RWPE2 (cell line): Measurements from ENCODE around the gene HOXB5.

Source experiments
- ATAC-seq: fragments of 200-7000 bp; cut with Tn5 transposase; 3 replicates; pipeline ENCODE4 v1.9.1; 2021; ENCODE audit warnings: low read depth
- DNase-seq: peaks from one replicate; pipeline ENCODE4 v3.0.0-alpha.2; 2020; ENCODE audit warnings: low spot score
- H3K27ac ChIP-seq: fragments of 450-650 bp; 2 replicates; pipeline ENCODE4 v1.5.1; 2017; ENCODE audit warnings: mild to moderate bottlenecking; ENCODE audit not compliant: poor library complexity, severe bottlenecking
- H3K27me3 ChIP-seq: fragments of 250-450 bp; sonication (Bioruptor Pico); 2 replicates; pipeline ENCODE4 v1.5.1; 2021; ENCODE audit warnings: mild to moderate bottlenecking, moderate library complexity; ENCODE audit not compliant: insufficient read depth, poor library complexity, severe bottlenecking
- H3K36me3 ChIP-seq: fragments of 250-450 bp; sonication (Bioruptor Pico); 2 replicates; pipeline ENCODE4 v1.5.1; 2020; ENCODE audit warnings: low read depth, mild to moderate bottlenecking, moderate library complexity
- H3K4me1 ChIP-seq: fragments of 250-450 bp; sonication (Bioruptor Pico); 2 replicates; pipeline ENCODE4 v1.5.1; 2021; ENCODE audit warnings: mild to moderate bottlenecking, moderate library complexity; ENCODE audit not compliant: insufficient read depth, poor library complexity, severe bottlenecking
- H3K4me3 ChIP-seq: fragments of 250-450 bp; sonication (Bioruptor Pico); 2 replicates; pipeline ENCODE4 v1.5.1; 2021; ENCODE audit warnings: mild to moderate bottlenecking, moderate library complexity; ENCODE audit not compliant: severe bottlenecking
- H3K9me3 ChIP-seq: fragments of 250-450 bp; sonication (Bioruptor Pico); 2 replicates; pipeline ENCODE4 v1.5.1; 2021; ENCODE audit warnings: mild to moderate bottlenecking, moderate library complexity; ENCODE audit not compliant: severe bottlenecking
- TF ChIP-seq, protein P1 (sequence below): fragments of 450-650 bp; IDR thresholded peaks from one replicate; pipeline ENCODE4 v1.5.1; 2017; ENCODE audit warnings: mild to moderate bottlenecking, moderate library complexity; ENCODE audit not compliant: poor library complexity, severe bottlenecking

The HOXB5 gene

DNA sequence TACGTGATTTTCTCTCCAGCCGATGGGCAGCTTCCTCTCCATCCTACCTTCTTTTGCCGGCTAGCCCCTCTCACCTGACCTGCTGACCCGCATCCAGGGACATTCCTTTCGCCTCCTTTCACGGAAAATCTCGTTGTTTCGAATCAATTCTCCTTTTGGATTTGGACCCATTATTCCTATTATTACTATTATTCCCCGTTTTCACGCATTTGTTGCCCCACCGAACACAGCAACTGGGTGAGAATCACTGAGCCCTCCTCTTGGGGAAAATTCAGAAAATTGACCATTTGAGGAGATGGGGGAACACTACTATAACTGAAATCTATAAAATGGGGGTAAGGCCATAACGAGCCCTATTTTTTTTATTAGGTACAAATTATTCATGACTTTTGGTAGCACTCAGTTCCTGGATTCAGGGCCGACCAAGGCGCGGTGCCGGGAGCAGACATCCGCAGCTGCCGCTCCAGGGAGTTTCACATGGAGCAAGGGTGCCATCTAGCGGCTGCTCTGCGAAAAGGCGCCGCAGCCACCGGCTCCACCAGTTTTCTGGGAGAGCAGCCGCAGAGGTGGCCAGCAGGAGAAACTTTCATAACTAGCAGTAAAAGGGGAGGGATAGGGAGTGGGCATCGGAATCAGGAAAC is 24.8 kb upstream of the HOXB5 start:
- H3K9me3 ChIP-seq = no peaks in the 10 kb centered on the region
- H3K4me3 ChIP-seq = peak overlapping the region; percentile 15
- H3K27me3 ChIP-seq = peaks cover 79% of the 10 kb centered on the region
- H3K4me1 ChIP-seq = peaks cover 4% of the 10 kb centered on the region
- ATAC-seq (peak; percentile 73), DNase-seq (no peak)
- TF ChIP-seq, protein P1, sequence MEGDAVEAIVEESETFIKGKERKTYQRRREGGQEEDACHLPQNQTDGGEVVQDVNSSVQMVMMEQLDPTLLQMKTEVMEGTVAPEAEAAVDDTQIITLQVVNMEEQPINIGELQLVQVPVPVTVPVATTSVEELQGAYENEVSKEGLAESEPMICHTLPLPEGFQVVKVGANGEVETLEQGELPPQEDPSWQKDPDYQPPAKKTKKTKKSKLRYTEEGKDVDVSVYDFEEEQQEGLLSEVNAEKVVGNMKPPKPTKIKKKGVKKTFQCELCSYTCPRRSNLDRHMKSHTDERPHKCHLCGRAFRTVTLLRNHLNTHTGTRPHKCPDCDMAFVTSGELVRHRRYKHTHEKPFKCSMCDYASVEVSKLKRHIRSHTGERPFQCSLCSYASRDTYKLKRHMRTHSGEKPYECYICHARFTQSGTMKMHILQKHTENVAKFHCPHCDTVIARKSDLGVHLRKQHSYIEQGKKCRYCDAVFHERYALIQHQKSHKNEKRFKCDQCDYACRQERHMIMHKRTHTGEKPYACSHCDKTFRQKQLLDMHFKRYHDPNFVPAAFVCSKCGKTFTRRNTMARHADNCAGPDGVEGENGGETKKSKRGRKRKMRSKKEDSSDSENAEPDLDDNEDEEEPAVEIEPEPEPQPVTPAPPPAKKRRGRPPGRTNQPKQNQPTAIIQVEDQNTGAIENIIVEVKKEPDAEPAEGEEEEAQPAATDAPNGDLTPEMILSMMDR = peak; percentile 95
- no peaks in the 10 kb centered on the region for H3K36me3 ChIP-seq
- no peak overlapping the region for H3K27ac ChIP-seq

DNA sequence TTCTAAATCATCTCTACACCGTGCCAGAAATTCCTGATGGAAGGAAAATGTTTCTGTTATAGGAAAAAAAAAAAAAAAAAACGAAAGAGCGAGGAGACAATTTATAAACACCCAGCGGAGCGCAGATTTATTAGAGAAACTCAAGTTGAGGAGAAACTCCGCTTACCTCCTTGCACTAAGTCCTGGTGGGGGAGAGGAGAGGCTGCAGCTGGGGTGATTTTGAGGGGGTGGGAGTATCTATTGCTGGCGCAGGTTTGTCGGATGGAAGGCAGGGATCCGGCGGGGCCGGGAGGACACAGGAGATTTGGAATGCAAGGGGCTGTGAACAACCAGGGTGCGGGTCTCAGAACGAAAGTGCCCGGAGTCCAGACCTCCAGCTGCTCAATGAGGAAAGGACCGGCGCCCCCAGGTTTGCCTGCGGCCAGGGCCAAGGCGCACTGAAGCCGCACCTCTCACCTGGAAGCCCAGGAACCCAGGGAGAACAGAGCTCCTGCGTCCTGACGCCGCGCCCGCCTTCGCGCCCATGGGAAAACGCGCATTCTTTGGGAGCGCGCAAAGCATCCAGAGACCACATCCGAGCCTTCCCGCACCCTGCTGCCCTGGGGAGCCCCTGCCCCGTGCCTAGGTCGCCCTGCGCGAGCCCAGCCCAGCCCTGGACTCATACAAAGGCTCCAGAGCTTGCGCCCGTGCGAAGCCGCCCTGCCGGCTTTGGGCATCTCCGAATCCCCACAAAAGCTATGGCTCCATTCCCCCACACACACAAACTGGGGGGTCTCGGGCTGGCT is 24.1 kb upstream of the HOXB5 start:
- peaks cover 76% of the 10 kb centered on the region for H3K27me3 ChIP-seq
- no peak overlapping the region for H3K27ac ChIP-seq
- H3K4me3 ChIP-seq = no peak overlapping the region
- H3K36me3 ChIP-seq = no peaks in the 10 kb centered on the region
- H3K9me3 ChIP-seq = no peaks in the 10 kb centered on the region
- peaks cover 4% of the 10 kb centered on the region for H3K4me1 ChIP-seq
- DNase-seq (peak; percentile 50), ATAC-seq (no peak)
- TF ChIP-seq, protein P1 = no peak

DNA sequence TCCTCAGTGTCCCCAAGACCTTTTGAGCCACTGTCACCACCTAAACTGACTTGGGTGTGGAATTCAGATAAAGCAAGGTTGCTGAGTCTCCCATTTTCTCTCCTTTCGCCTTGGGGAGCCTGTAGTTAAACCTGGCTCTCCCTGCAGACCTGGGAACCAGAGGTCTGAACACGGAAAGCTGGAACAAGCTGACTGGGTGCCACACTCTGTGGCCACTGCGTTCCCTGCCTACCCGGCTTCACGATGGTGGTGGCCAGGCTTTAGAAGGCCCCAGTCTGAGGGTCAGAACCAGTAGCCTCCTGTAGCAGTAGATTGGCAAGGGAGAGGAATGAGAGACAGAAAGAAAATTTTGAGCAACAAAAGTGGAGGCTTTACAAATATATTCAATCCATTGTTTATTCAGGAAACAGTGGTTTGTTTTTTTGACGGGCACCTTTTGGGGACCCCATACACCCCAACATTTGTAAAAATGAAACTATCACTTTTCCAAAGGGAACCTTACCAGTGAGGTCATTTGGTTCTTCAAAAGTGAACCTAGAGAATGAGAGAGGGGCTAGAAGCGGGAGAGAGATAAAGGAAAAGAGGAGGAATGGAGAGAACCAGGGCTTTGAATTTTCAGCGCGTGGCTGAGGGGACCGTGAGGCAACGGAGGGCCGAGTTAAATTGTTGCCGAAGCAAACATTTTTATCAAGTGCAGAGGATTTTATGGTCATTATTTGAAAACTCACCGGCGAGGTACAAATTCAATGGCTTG is 23.3 kb upstream of the HOXB5 start:
- peaks cover 4% of the 10 kb centered on the region for H3K4me1 ChIP-seq
- no peak overlapping the region for H3K4me3 ChIP-seq
- no peak for ATAC-seq
- H3K9me3 ChIP-seq = no peaks in the 10 kb centered on the region
- peaks cover 69% of the 10 kb centered on the region for H3K27me3 ChIP-seq
- H3K27ac ChIP-seq = no peak overlapping the region
- no peaks in the 10 kb centered on the region for H3K36me3 ChIP-seq
- peak; percentile 17 for DNase-seq
- TF ChIP-seq, protein P1 = no peak

DNA sequence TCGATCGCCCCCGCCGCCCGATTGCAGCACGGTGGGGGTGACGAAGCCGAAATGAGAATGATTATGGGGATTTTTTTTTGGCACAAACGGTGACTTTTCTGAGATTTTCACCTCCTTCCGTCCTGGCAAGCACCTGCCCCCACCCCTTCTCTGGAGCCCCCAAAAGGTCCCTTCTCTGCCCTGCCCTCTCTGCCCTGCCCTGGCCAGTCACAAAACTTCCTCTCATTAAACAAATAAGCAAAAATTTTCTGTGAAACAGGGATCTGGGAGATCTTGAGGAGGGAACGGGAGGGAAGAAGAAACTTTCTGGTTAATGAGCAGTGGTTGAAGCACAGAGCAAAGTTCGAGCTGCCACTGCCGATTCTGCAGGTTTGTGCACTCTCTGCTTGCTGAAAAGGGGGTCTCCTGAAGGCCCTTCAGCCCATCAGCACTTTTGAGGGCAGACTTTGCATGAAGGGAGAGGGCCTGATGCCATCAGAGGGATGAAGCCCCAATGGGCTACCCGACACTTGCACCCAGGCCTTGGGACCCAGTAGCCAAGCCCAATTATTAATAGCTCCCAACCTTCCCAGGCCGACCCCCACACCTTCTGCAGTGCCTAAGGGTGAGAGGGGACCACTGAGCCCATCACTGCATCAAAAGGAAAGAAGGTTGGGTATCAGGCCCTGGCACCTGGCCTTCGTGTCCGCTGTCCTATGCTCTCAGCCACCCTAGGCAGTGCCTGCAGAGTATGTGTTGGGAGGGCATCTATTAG is 22.6 kb upstream of the HOXB5 start:
- Histone ChIP-seq H3K27me3 (peaks cover 69% of the 10 kb centered on the region), H3K36me3 (no peaks in the 10 kb centered on the region), H3K4me3 (no peak overlapping the region), H3K4me1 (peaks cover 4% of the 10 kb centered on the region), H3K27ac (no peak overlapping the region), H3K9me3 (no peaks in the 10 kb centered on the region)
- no peak for ATAC-seq
- DNase-seq = peak; percentile 25
- TF ChIP-seq, protein P1 = no peak
